Naive thymus-derived CD4-positive, alpha-beta T cell (primary cell): ENCODE data around the gene OR2A7. TPM values are rescaled to one million over a fixed set of nuclear protein-coding genes. Genes with fewer than 3 reads are reported as not detected.
"Not testable (repeated sequence)": the region's sequence is repeated elsewhere in the genome, so short reads cannot be mapped to it uniquely, and the experiment has no call there.

Source experiments
- ATAC-seq: fragments of 150-1000 bp; cut with Tn5 transposase; 2 replicates; pipeline ENCODE4 v1.10.0; 2021; ENCODE audit warnings: mild to moderate bottlenecking, moderate library complexity
- CTCF ChIA-PET: fragments of 350-600 bp; sonication (Branson Sonifier 250); formaldehyde crosslinking; loops from one replicate; lab custom pipeline; 2021; ENCODE audit warnings: antibody characterized with exemption; lab: Charles Lee
- POLR2A ChIA-PET: fragments of 350-600 bp; sonication (Branson Sonifier 250); formaldehyde crosslinking; loops from one replicate; lab custom pipeline; 2021; ENCODE audit warnings: antibody characterized with exemption, inconsistent platforms; lab: Charles Lee
- DNase-seq, 9 donors: peaks; one replicate each; pipeline versions ENCODE4 v3.0.0 to v3.0.0-alpha.2; 2020 to 2022; ENCODE audit warnings: mixed read lengths in 1 of 9
- H3K27ac ChIP-seq: one replicate; pipeline ENCODE4 v1.7.0; 2013; ENCODE audit warnings: mild to moderate bottlenecking, low read depth, low read length, moderate library complexity
- H3K27me3 ChIP-seq, 2 donors: one replicate each; pipeline ENCODE4 v1.7.0; 2013; ENCODE audit warnings: low read length in 2 of 2, mild to moderate bottlenecking in 2 of 2, moderate library complexity in 2 of 2; ENCODE audit not compliant: control insufficient read depth in 2 of 2, insufficient read depth in 2 of 2
- H3K36me3 ChIP-seq, 3 experiments: 1 replicate in 2 of 3; 2 replicates in 1 of 3; pipeline ENCODE4 v1.7.0; 2013; ENCODE audit warnings: low read length in 3 of 3, mild to moderate bottlenecking in 3 of 3, moderate library complexity in 1 of 3; ENCODE audit not compliant: insufficient read depth in 3 of 3, control insufficient read depth in 2 of 3
- H3K4me1 ChIP-seq, 2 donors: one replicate each; pipeline ENCODE4 v1.7.0; 2013; ENCODE audit warnings: low read length in 2 of 2, mild to moderate bottlenecking in 2 of 2, moderate library complexity in 1 of 2; ENCODE audit not compliant: control insufficient read depth in 2 of 2, insufficient read depth in 2 of 2
- H3K4me3 ChIP-seq: 2 replicates; pipeline ENCODE4 v1.7.0; 2013; ENCODE audit warnings: mild to moderate bottlenecking, low read length
- H3K9me3 ChIP-seq, 3 experiments: 1 replicate in 2 of 3; 2 replicates in 1 of 3; pipeline ENCODE4 v1.7.0; 2013; ENCODE audit warnings: low read length in 3 of 3; ENCODE audit not compliant: control insufficient read depth in 2 of 3
- H3K27ac Mint-ChIP-seq, 9 donors: one replicate each; pipeline ENCODE4 v1.8.0; 2020 to 2022; ENCODE audit warnings: mixed read lengths in 9 of 9, mild to moderate bottlenecking in 8 of 9, moderate library complexity in 5 of 9, inconsistent platforms in 2 of 9
- H3K27me3 Mint-ChIP-seq, 5 donors: one replicate each; pipeline ENCODE4 v1.8.0; 2021 to 2022; ENCODE audit warnings: mixed read lengths in 5 of 5, mild to moderate bottlenecking in 1 of 5
- H3K36me3 Mint-ChIP-seq, 5 donors: one replicate each; pipeline ENCODE4 v1.8.0; 2020 to 2022; ENCODE audit warnings: mixed read lengths in 5 of 5, mild to moderate bottlenecking in 3 of 5, inconsistent platforms in 1 of 5
- H3K4me1 Mint-ChIP-seq, 7 donors: one replicate each; pipeline ENCODE4 v1.8.0; 2020 to 2022; ENCODE audit warnings: mixed read lengths in 7 of 7, mild to moderate bottlenecking in 3 of 7, inconsistent platforms in 1 of 7
- H3K4me3 Mint-ChIP-seq, 10 donors: one replicate each; pipeline ENCODE4 v1.8.0; 2020 to 2022; ENCODE audit warnings: mild to moderate bottlenecking in 10 of 10, mixed read lengths in 10 of 10, moderate library complexity in 6 of 10, inconsistent platforms in 2 of 10
- H3K9me3 Mint-ChIP-seq, 11 donors: one replicate each; pipeline ENCODE4 v1.8.0; 2020 to 2022; ENCODE audit warnings: mixed read lengths in 11 of 11, mild to moderate bottlenecking in 4 of 11, inconsistent platforms in 1 of 11, moderate library complexity in 1 of 11
- intact Hi-C, 2 donors: fragments of 100-400 bp; cut with micrococcal nuclease; formaldehyde crosslinking; loops; one replicate each; pipeline ENCODE4 v1.15.1; 2023
- polyA plus RNA-seq, 2 donors: library from polyadenylated mRNA; unstranded; fragments of 300-500 nt; fragmentation: Illumina TruSeq; gene quantifications; one replicate each; pipeline ENCODE4 v1.2.3, GENCODE V29; 2021
- total RNA-seq, 6 experiments: library from RNA in 5 of 6; stranded (reverse) in 5 of 6; gene quantifications; 1 replicate in 5 of 6; 2 replicates in 1 of 6; pipeline ENCODE4 v1.2.3 and lab custom pipeline; 2021 to 2026

Gene OR2A7
- total and polyA plus RNA-seq, 7 experiments from 2014 or later: 0.31 to 7.5 (median 3.7) TPM

DNA sequence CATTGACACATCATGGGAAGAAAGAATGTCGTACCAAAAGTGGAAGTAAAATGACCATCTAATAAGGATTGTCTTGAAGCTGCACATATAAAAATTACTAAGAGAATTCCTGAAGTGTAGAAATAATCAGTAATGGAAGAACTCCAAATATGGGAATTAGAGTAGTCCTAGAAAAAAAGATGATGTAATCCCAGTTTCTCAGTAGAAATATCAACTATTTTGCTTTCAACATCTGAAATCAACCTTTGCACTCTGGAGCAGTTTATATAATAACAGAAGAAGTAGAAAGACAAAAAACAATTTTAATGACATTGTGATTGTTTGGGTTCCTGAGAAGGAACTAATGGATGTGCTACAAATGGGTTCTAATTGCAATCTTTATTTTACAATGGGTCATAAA is 31.6 kb downstream of the OR2A7 start:
- H3K4me1 ChIP-seq, POLR2A ChIA-PET, H3K9me3 Mint-ChIP-seq, H3K36me3 ChIP-seq, H3K27me3 Mint-ChIP-seq, ATAC-seq, H3K27ac ChIP-seq, intact Hi-C loops, H3K27me3 ChIP-seq, H3K36me3 Mint-ChIP-seq, H3K4me3 Mint-ChIP-seq, H3K4me3 ChIP-seq, DNase-seq, H3K9me3 ChIP-seq, H3K4me1 Mint-ChIP-seq, CTCF ChIA-PET, H3K27ac Mint-ChIP-seq: not testable (repeated sequence)

GRCh38 chr7:144231027-144231426 is 33.6 kb downstream of the OR2A7 start:
- intact Hi-C loops, H3K9me3 ChIP-seq, H3K4me3 ChIP-seq, H3K27ac ChIP-seq, H3K9me3 Mint-ChIP-seq, CTCF ChIA-PET, H3K36me3 ChIP-seq, H3K27me3 ChIP-seq, ATAC-seq, H3K27ac Mint-ChIP-seq, DNase-seq, H3K36me3 Mint-ChIP-seq, H3K27me3 Mint-ChIP-seq, POLR2A ChIA-PET, H3K4me1 Mint-ChIP-seq, H3K4me3 Mint-ChIP-seq, H3K4me1 ChIP-seq: not testable (repeated sequence)

- H3K4me1 ChIP-seq, H3K4me1 Mint-ChIP-seq, intact Hi-C loops, DNase-seq, H3K27ac Mint-ChIP-seq, H3K9me3 ChIP-seq, H3K27me3 Mint-ChIP-seq, CTCF ChIA-PET, H3K36me3 ChIP-seq, H3K4me3 ChIP-seq, H3K27ac ChIP-seq, H3K36me3 Mint-ChIP-seq, POLR2A ChIA-PET, H3K9me3 Mint-ChIP-seq, H3K4me3 Mint-ChIP-seq, H3K27me3 ChIP-seq: not testable (repeated sequence)
- ATAC-seq: peak; percentile 31
These were observed 35.8 kb downstream of the OR2A7 start for GRCh38 chr7:144228810-144229209.

GRCh38 chr7:144226866-144227265 is 37.7 kb downstream of the OR2A7 start:
- H3K27me3 ChIP-seq, H3K27ac Mint-ChIP-seq, DNase-seq, intact Hi-C loops, H3K36me3 Mint-ChIP-seq, H3K4me1 Mint-ChIP-seq, ATAC-seq, H3K4me3 Mint-ChIP-seq, H3K4me1 ChIP-seq, H3K9me3 Mint-ChIP-seq, POLR2A ChIA-PET, CTCF ChIA-PET, H3K9me3 ChIP-seq, H3K36me3 ChIP-seq, H3K27ac ChIP-seq, H3K4me3 ChIP-seq, H3K27me3 Mint-ChIP-seq: not testable (repeated sequence)

- H3K27me3 ChIP-seq, H3K27me3 Mint-ChIP-seq, POLR2A ChIA-PET, H3K36me3 Mint-ChIP-seq, H3K9me3 Mint-ChIP-seq, CTCF ChIA-PET, H3K4me1 Mint-ChIP-seq, H3K4me1 ChIP-seq, H3K27ac Mint-ChIP-seq, intact Hi-C loops, DNase-seq, H3K36me3 ChIP-seq, H3K9me3 ChIP-seq, ATAC-seq, H3K27ac ChIP-seq, H3K4me3 ChIP-seq, H3K4me3 Mint-ChIP-seq: not testable (repeated sequence)
These were observed 40.9 kb downstream of the OR2A7 start for GRCh38 chr7:144223675-144224074.

DNA sequence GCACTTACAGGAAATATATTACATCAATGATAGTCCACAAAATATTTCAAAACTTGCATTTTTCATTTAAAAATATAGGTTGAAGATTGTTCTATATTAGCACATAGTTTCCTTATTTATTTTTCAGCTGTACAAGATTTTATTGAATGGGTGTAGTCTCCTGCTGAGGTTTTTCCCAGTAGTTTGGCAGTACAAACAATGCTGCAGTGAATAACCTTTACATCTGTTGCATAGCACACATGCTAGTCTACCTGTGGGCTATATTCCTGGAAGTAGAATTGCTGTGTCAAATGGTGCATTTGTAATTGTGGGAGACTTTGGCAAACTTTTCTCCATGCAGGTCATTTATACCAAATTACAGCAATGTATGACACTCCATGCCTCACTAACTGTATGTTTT is 44.1 kb downstream of the OR2A7 start:
- H3K36me3 ChIP-seq, H3K27me3 Mint-ChIP-seq, DNase-seq, H3K4me1 Mint-ChIP-seq, ATAC-seq, H3K4me3 Mint-ChIP-seq, POLR2A ChIA-PET, CTCF ChIA-PET, intact Hi-C loops, H3K36me3 Mint-ChIP-seq, H3K27ac ChIP-seq, H3K9me3 ChIP-seq, H3K27ac Mint-ChIP-seq, H3K4me3 ChIP-seq, H3K27me3 ChIP-seq, H3K9me3 Mint-ChIP-seq, H3K4me1 ChIP-seq: not testable (repeated sequence)

DNA sequence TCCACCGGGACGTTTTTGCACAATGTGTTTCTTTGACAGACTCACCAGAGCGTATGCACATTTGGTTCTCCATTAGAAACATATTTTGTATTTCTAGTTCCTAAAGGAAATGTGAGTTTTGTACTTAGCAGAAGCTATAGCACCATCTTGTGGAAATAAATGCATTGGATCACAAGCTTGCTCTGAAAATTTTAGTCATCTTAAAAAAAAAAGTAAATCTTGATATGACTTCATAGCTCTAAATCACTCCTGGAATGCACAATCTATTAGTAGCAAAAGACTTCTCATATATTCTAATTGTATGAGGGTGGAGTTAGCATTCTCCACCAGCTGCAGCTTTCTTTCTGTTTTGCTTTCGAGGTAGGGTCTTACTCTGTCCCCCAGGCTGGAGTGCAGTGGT is 45.4 kb downstream of the OR2A7 start:
- H3K36me3 Mint-ChIP-seq, DNase-seq, H3K9me3 Mint-ChIP-seq, H3K4me1 Mint-ChIP-seq, H3K9me3 ChIP-seq, H3K36me3 ChIP-seq, POLR2A ChIA-PET, H3K27ac Mint-ChIP-seq, H3K27me3 ChIP-seq, CTCF ChIA-PET, H3K27me3 Mint-ChIP-seq, H3K4me3 Mint-ChIP-seq, H3K27ac ChIP-seq, H3K4me3 ChIP-seq, H3K4me1 ChIP-seq, intact Hi-C loops: not testable (repeated sequence)
- ATAC-seq: peak; percentile 50
